Left lung (tissue), 10 donors: ENCODE data around the gene EGFL7. TPM values are rescaled to one million over a fixed set of nuclear protein-coding genes. Genes with fewer than 3 reads are reported as not detected.

Experiments used
- ATAC-seq: fragments of 200-7000 bp; cut with Tn5 transposase; one replicate; pipeline ENCODE4 v1.9.1; 2020; ENCODE audit warnings: moderate library complexity
- DNase-seq, 4 donors: peaks; one replicate each; pipeline ENCODE4 v3.0.0-alpha.2; 2013 to 2020
- H3K27ac ChIP-seq, 2 donors: fragments of 200-600 bp; sonication (generic) in 1 of 2; one replicate each; pipeline versions ENCODE4 v1.5.0 to v1.8.0; 2020 to 2021
- H3K27me3 ChIP-seq, 2 donors: fragments of 200-600 bp; sonication (generic) in 1 of 2; one replicate each; pipeline versions ENCODE4 v1.5.0 to v1.8.0; 2020 to 2021
- H3K36me3 ChIP-seq, 2 donors: fragments of 200-600 bp; sonication (generic) in 1 of 2; one replicate each; pipeline versions ENCODE4 v1.5.0 to v1.8.0; 2020 to 2021
- H3K4me1 ChIP-seq, 2 donors: fragments of 200-600 bp; one replicate each; pipeline ENCODE4 v1.8.0; 2021
- H3K4me3 ChIP-seq, 2 donors: fragments of 200-600 bp; sonication (generic) in 1 of 2; one replicate each; pipeline versions ENCODE4 v1.5.0 to v1.8.0; 2020 to 2021; ENCODE audit warnings: mild to moderate bottlenecking in 1 of 2
- H3K9me3 ChIP-seq, 2 donors: fragments of 200-600 bp; sonication (generic) in 1 of 2; one replicate each; pipeline versions ENCODE4 v1.5.0 to v1.8.0; 2020 to 2021
- CTCF ChIP-seq, 2 donors: fragments of 200-600 bp; sonication (generic) in 1 of 2; IDR thresholded peaks; one replicate each; pipeline versions ENCODE4 v1.5.0 to v1.8.0; 2021; ENCODE audit warnings: antibody characterized with exemption in 2 of 2
- intact Hi-C, 2 donors: fragments of 100-400 bp; cut with DNase I; formaldehyde crosslinking; loops; one replicate each; pipeline versions ENCODE4 v1.11.2 to v1.14.2; 2022
- polyA plus RNA-seq, 6 donors: library from polyadenylated mRNA; unstranded; fragments of 120-200 nt; gene quantifications; one replicate each; pipeline ENCODE4 v1.2.1, GENCODE V29; 2013; ENCODE audit not compliant: insufficient read length in 6 of 6
- total RNA-seq, 2 donors: library from RNA; stranded (reverse); fragmentation: NEBNext Ultra II Directional; extraction: Animal tissue kit (Norgen Biotek cat#: 25700); gene quantifications; one replicate each; pipeline ENCODE4 v1.2.1, GENCODE V29; 2021
- donor health status: DM: no; HTN: yes; CAD: no.
- donor health status: DM: no; HTN: no; CAD: no.

The EGFL7 gene
- total and polyA plus RNA-seq, 8 donors, result 65.7 to 165 (median 101) TPM

GRCh38 chr9:136687721-136688223, 25.1 kb downstream of the EGFL7 start:
- H3K4me3 ChIP-seq, result peak overlapping the region in 1 of 2 donors; percentile 94
- intact Hi-C loops, result no loop called here
- peak in 2 of 4 donors; percentile 63 to 89 for DNase-seq
- peak overlapping the region; percentile 85 to 99 for H3K27ac ChIP-seq
- peaks cover 24 to 76% of the 10 kb centered on the region in 2 donors for H3K4me1 ChIP-seq
- TF ChIP-seq CTCF (IDR thresholded peaks at IDR 0.05), result no peak
- ATAC-seq, result peak; percentile 25
- no peaks in the 10 kb centered on the region for H3K9me3 ChIP-seq
- H3K36me3 ChIP-seq, result no peaks in the 10 kb centered on the region
- H3K27me3 ChIP-seq, result no peaks in the 10 kb centered on the region

- H3K36me3 ChIP-seq, result no peaks in the 10 kb centered on the region
- H3K4me3 ChIP-seq, result no peak overlapping the region
- no peak for ATAC-seq
- intact Hi-C loops, result no loop called here
- no peaks in the 10 kb centered on the region for H3K27me3 ChIP-seq
- no peaks in the 10 kb centered on the region for H3K9me3 ChIP-seq
- H3K4me1 ChIP-seq, result peaks cover 25 to 77% of the 10 kb centered on the region in 2 donors
- peak in 2 of 4 donors; percentile 70 to 86 for DNase-seq
- peak overlapping the region; percentile 85 to 99 for H3K27ac ChIP-seq
- no peak for TF ChIP-seq CTCF (IDR thresholded peaks at IDR 0.05)
These were observed 25.8 kb downstream of the EGFL7 start for GRCh38 chr9:136688274-136689107.

- no peak for TF ChIP-seq CTCF (IDR thresholded peaks at IDR 0.05)
- Histone ChIP-seq H3K27me3 (no peaks in the 10 kb centered on the region), H3K4me3 (no peak overlapping the region), H3K36me3 (no peaks in the 10 kb centered on the region), H3K27ac (peak overlapping the region in 1 of 2 donors; percentile 99), H3K9me3 (no peaks in the 10 kb centered on the region), H3K4me1 (peaks cover 27 to 78% of the 10 kb centered on the region in 2 donors)
- intact Hi-C loops, result no loop called here
- DNase-seq (no peak), ATAC-seq (no peak)
These were observed 26.4 kb downstream of the EGFL7 start for GRCh38 chr9:136689108-136689460.

- Histone ChIP-seq H3K27ac (peak overlapping the region; percentile 39 to 99), H3K4me3 (no peak overlapping the region)
These were observed 27.5 kb downstream of the EGFL7 start for GRCh38 chr9:136690104-136690805.

More at GRCh38 chr9:136690104-136690805, 27.5 kb downstream of the EGFL7 start:
- DNase-seq (no peak), ATAC-seq (no peak)
- Histone ChIP-seq H3K27me3 (no peaks in the 10 kb centered on the region), H3K9me3 (no peaks in the 10 kb centered on the region), H3K4me1 (peaks cover 22 to 78% of the 10 kb centered on the region in 2 donors), H3K36me3 (no peaks in the 10 kb centered on the region)
- TF ChIP-seq CTCF (IDR thresholded peaks at IDR 0.05), result no peak
- intact Hi-C loops, result no loop called here
